Stimulated activated effector memory CD8-positive, alpha-beta T cell treated with anti-CD3 and anti-CD28 coated beads, Interleukin-12 subunit alpha, Interleukin-12 subunit beta, amount 100 ng/mL, for 72 hours (primary cell): Measurements from ENCODE around the gene LAMA1.
"Not testable (repeated sequence)": the region's sequence is repeated elsewhere in the genome, so short reads cannot be mapped to it uniquely, and the experiment has no call there.

Experiments used
- ATAC-seq: fragments of 150-1000 bp; cut with Tn5 transposase; 2 replicates; pipeline ENCODE4 v1.10.0; 2021
- DNase-seq, 2 donors: peaks; one replicate each; pipeline ENCODE4 v3.0.0; 2021 to 2022; ENCODE audit warnings: low spot score in 2 of 2
- H3K27ac Mint-ChIP-seq: one replicate; pipeline ENCODE4 v1.8.0; 2022; ENCODE audit warnings: mild to moderate bottlenecking, mixed read lengths
- H3K36me3 Mint-ChIP-seq: one replicate; pipeline ENCODE4 v1.8.0; 2022; ENCODE audit warnings: mild to moderate bottlenecking, mixed read lengths
- H3K4me1 Mint-ChIP-seq: one replicate; pipeline ENCODE4 v1.8.0; 2022; ENCODE audit warnings: mixed read lengths
- H3K4me3 Mint-ChIP-seq: one replicate; pipeline ENCODE4 v1.8.0; 2022; ENCODE audit warnings: mild to moderate bottlenecking, mixed read lengths
- H3K9me3 Mint-ChIP-seq: one replicate; pipeline ENCODE4 v1.8.0; 2022; ENCODE audit warnings: mixed read lengths

Gene LAMA1, protein sequence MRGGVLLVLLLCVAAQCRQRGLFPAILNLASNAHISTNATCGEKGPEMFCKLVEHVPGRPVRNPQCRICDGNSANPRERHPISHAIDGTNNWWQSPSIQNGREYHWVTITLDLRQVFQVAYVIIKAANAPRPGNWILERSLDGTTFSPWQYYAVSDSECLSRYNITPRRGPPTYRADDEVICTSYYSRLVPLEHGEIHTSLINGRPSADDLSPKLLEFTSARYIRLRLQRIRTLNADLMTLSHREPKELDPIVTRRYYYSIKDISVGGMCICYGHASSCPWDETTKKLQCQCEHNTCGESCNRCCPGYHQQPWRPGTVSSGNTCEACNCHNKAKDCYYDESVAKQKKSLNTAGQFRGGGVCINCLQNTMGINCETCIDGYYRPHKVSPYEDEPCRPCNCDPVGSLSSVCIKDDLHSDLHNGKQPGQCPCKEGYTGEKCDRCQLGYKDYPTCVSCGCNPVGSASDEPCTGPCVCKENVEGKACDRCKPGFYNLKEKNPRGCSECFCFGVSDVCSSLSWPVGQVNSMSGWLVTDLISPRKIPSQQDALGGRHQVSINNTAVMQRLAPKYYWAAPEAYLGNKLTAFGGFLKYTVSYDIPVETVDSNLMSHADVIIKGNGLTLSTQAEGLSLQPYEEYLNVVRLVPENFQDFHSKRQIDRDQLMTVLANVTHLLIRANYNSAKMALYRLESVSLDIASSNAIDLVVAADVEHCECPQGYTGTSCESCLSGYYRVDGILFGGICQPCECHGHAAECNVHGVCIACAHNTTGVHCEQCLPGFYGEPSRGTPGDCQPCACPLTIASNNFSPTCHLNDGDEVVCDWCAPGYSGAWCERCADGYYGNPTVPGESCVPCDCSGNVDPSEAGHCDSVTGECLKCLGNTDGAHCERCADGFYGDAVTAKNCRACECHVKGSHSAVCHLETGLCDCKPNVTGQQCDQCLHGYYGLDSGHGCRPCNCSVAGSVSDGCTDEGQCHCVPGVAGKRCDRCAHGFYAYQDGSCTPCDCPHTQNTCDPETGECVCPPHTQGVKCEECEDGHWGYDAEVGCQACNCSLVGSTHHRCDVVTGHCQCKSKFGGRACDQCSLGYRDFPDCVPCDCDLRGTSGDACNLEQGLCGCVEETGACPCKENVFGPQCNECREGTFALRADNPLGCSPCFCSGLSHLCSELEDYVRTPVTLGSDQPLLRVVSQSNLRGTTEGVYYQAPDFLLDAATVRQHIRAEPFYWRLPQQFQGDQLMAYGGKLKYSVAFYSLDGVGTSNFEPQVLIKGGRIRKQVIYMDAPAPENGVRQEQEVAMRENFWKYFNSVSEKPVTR (N-terminal part only)

GRCh38 chr18:7117390-7118355 lies at the start of gene LAMA1:
TSS of gene LAMA1 (minus strand) at chr18:7117797. CDS start at chr18:7117720, 77 bp downstream.
- peaks cover 10% of the 10 kb centered on the region for H3K9me3 Mint-ChIP-seq
- no peaks in the 10 kb centered on the region for H3K36me3 Mint-ChIP-seq
- ATAC-seq = no peak
- H3K4me1 Mint-ChIP-seq = no peaks in the 10 kb centered on the region
- no peak for DNase-seq
- no peak within 1 kb of the TSS for H3K4me3 Mint-ChIP-seq
- H3K27ac Mint-ChIP-seq = no peak within 1 kb of the TSS

DNA sequence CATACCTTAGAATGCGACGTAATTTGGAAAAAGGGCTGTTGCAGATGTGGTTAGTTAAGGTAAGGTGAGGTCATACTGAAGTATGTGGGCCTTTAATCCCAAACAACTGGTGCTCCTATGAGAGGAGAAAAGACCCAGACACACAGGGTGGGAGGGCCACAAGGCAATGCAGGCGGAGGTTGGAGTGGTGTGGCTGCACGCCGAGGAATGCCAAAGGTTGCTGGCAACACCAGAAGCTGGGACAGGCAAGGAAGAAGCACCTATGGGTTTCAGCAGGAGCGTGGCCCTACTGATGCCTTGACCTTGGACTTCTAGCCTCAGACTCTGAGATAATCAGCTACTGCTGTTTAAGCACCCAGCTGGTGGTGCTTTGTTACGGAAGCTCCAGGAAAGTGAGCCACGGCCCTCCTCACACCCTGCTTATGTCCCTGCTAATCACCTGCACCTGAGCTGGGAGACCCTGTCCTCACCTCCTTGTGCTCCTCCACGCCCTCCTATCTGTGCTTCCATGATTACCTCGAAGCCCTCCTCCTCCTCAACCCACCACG lies 48.3 kb upstream of the LAMA1 start:
- no peak for DNase-seq

GRCh38 chr18:7164323-7165004 lies 46.9 kb upstream of the LAMA1 start:
- Mint-ChIP-seq H3K36me3 (no peaks in the 10 kb centered on the region), H3K4me1 (no peaks in the 10 kb centered on the region), H3K9me3 (peaks cover 3% of the 10 kb centered on the region), H3K27ac (no peak overlapping the region), H3K4me3 (no peak overlapping the region)
- DNase-seq = no peak
- ATAC-seq = no peak

More for the DNA sequence above, 48.3 kb upstream of the LAMA1 start:
- H3K4me1 Mint-ChIP-seq = no peaks in the 10 kb centered on the region
- no peaks in the 10 kb centered on the region for H3K36me3 Mint-ChIP-seq
- H3K27ac Mint-ChIP-seq = no peak overlapping the region
- H3K4me3 Mint-ChIP-seq = no peak overlapping the region
- H3K9me3 Mint-ChIP-seq = peaks cover 3% of the 10 kb centered on the region
- ATAC-seq = peak; percentile 11

DNA sequence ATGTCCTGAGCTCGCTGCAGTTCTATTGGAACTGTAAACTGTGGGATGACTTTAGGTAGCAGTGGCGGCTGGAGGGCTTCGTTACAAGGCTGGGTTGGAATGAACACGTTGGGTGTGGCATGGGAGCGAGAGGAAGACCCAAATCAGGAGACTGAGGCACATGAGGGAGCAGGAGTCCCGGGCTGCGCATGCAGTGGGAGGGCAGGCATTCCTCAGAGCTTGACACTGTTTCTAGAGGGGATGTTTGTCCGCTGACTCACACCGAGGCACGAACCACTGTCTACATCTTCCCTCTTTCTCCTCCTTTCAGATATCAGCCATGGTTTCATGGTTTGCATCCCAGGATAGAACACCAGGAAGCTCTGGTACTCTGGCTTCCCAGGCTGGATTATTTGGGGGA lies 40.6 kb upstream of the LAMA1 start:
- H3K4me1 Mint-ChIP-seq = no peaks in the 10 kb centered on the region
- H3K4me3 Mint-ChIP-seq = no peak overlapping the region
- peak; percentile 8 for ATAC-seq
- peaks cover 3% of the 10 kb centered on the region for H3K9me3 Mint-ChIP-seq
- H3K27ac Mint-ChIP-seq = no peak overlapping the region
- H3K36me3 Mint-ChIP-seq = no peaks in the 10 kb centered on the region
- DNase-seq = no peak

DNA sequence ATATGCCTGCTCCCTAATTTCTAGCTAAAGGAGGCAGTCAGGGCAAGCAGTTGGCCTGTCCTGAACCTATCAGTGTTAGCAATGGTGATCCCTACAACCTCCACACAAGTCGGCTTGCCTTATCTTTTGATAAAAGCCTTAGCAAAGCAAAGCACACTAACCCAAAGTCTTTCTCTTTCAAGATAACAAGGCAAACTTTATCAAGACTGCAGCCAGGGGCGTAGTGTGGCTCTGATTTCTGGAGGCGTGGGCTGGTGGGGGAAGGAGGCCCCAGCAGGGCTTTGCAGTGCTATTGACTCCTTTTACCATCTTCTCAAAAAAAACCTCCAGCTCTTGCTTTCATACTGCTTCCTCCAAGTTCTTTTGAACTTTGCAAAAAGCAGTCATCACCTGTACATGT lies 40.2 kb upstream of the LAMA1 start:
- Mint-ChIP-seq H3K9me3 (peaks cover 3% of the 10 kb centered on the region), H3K4me3 (no peak overlapping the region), H3K4me1 (no peaks in the 10 kb centered on the region), H3K27ac (no peak overlapping the region), H3K36me3 (no peaks in the 10 kb centered on the region)
- DNase-seq (no peak), ATAC-seq (peak; percentile 28)

DNA sequence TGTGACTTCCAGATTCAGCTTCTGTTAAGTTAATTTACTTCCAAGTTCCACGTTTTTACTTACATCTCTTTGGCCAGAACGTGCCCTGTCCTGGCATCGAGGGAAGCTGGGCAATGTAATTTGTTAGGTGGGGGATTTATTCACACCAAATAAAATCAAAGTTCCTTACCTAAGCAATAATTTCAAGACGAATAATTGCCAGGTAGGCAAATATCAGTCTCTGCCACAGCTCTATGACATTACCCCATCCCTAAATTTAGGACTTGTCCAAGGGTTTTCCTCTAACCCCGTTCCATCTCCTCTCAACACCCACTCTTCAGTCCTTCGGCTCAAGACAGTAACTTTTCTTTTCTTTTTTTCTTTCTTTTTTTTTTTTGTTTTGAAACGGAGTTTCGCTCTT lies 38.3 kb upstream of the LAMA1 start:
- no peak overlapping the region for H3K27ac Mint-ChIP-seq

DNA sequence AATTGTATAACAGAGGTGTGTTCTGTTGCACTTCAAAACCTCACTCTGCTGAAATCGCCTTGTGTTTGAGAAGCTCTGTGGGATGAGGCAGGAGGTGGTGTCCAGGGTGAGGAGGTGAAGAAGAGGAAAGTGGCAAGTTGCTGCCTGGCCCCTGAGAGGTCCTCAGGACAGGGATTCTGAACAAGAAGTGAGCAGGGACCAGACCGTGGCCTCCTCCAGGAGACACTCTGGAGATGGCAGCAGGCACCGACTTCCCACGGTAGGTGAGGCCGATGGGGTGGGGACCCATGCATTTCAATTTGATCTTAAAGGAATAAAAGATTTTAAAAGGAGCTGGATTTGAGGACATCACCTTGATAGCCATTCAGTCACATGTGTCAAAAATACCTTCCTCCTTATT lies 37.5 kb upstream of the LAMA1 start:
- Mint-ChIP-seq H3K4me3 (no peak overlapping the region), H3K36me3 (no peaks in the 10 kb centered on the region), H3K9me3 (peaks cover 6% of the 10 kb centered on the region), H3K4me1 (no peaks in the 10 kb centered on the region), H3K27ac (no peak overlapping the region)
- ATAC-seq (peak; percentile 28), DNase-seq (no peak)

More for the DNA sequence above, 38.3 kb upstream of the LAMA1 start:
- no peak for DNase-seq
- H3K36me3 Mint-ChIP-seq = no peaks in the 10 kb centered on the region
- no peak overlapping the region for H3K4me3 Mint-ChIP-seq
- H3K9me3 Mint-ChIP-seq = peaks cover 6% of the 10 kb centered on the region
- no peaks in the 10 kb centered on the region for H3K4me1 Mint-ChIP-seq
- ATAC-seq = no peak

DNA sequence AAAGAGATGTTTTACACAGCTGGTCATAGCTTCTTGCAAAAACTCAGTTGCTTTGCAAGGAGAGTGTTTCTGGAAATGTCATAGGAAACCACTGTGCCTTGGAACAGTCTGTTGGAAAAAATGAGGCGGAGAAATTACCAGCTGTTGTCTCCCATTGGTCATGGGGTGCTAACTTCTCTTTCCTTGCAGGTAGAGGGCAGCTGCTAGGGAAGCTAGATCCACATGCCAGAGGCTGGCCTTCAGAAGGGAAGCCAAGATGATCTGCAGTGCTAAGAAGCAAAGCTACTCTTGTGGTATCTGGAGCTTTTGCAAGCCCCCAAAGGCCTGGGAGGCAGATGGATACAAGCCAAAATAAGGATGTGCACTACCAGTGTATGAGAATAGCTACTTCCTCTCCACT lies 34.8 kb upstream of the LAMA1 start:
- ATAC-seq (no peak), DNase-seq (no peak)
- H3K36me3 Mint-ChIP-seq = no peaks in the 10 kb centered on the region
- no peak overlapping the region for H3K4me3 Mint-ChIP-seq
- peaks cover 11% of the 10 kb centered on the region for H3K9me3 Mint-ChIP-seq
- no peak overlapping the region for H3K27ac Mint-ChIP-seq
- no peaks in the 10 kb centered on the region for H3K4me1 Mint-ChIP-seq

DNA sequence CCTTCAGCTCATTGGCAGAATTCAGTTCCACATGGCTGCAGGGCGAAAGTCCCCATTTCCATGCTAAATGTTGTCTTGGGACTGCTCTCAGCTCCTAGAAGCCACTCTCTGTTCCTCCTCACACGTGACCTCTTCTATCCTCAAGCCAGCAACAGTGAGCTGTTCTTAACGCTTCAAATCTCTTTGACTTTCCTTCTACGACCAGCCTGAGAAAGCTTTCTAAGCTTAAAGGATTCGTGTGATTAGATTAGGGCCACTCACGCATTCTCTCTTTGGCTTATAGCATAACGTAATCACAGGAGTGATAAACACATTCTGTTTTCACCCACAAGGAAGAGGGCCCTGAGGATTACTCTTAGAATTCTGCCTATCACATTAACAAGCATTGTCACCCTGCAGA lies 29.8 kb upstream of the LAMA1 start:
- Mint-ChIP-seq H3K9me3 (peaks cover 19% of the 10 kb centered on the region), H3K27ac (no peak overlapping the region), H3K4me1 (no peaks in the 10 kb centered on the region), H3K4me3 (no peak overlapping the region), H3K36me3 (no peaks in the 10 kb centered on the region)
- no peak for ATAC-seq
- DNase-seq = no peak

DNA sequence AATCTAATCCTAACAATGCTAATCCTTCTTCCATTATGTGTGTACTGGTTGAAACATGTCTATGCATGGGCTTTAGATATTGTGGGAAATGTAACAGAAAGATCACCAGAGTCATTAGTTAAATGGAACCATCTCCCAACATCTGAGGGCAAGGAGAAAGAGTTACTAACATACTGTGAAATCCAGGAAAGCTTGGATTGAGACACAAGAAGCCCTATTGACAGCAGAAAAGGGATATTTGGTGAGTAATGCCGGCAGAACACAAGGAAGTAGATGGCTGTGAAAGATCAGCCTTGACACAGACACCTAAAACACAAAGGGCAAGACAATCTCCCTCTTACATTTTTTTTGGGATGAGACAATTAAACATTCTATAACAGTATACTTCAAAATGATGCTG lies 28.5 kb upstream of the LAMA1 start:
- DNase-seq = no peak
- H3K4me1 Mint-ChIP-seq = no peaks in the 10 kb centered on the region
- H3K27ac Mint-ChIP-seq = no peak overlapping the region
- H3K36me3 Mint-ChIP-seq = no peaks in the 10 kb centered on the region
- H3K9me3 Mint-ChIP-seq = peaks cover 15% of the 10 kb centered on the region
- H3K4me3 Mint-ChIP-seq = no peak overlapping the region
- no peak for ATAC-seq

DNA sequence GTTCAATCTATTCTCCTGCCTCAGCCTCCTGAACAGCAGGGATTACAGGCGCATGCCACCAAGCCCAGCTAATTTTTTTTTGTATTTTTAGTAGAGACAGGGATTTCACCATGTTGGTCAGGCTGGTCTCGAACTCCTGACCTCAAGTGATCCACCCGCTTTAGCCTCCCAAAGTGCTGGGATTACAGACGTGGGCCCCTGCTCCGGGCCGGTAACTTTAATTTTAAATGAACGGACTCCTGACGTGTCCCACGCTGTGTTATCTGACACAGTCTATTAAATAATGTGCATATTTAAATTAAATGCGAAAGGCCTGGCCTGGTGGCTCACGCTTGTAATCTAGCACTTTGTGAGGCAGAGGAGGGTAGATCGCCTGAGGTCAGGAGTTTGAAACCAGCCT lies 27.3 kb upstream of the LAMA1 start:
- not testable (repeated sequence) for H3K4me3 Mint-ChIP-seq, H3K27ac Mint-ChIP-seq, H3K4me1 Mint-ChIP-seq, ATAC-seq, DNase-seq, H3K36me3 Mint-ChIP-seq
- peaks cover 15% of the 10 kb centered on the region for H3K9me3 Mint-ChIP-seq

DNA sequence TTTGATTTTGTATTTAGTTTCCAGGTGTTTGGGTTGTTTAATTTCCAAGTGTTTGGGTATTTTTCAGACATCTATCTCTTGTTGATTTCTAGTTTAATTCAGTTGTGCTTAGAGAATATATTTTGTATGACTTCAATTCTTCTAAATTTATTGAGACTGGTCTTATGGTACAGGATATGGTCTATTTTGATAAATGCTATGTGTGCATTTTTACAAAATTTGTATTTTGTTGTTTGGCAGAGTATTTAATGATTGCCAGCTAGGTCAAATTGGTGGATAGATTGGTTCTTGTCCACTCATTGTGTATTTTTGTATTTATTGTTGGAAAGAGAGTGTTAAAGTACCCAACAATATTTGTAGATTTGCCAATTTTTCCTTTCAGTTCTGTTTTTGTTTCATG lies 23.7 kb upstream of the LAMA1 start:
- no peak overlapping the region for H3K27ac Mint-ChIP-seq
- ATAC-seq (no peak), DNase-seq (no peak)
- H3K36me3 Mint-ChIP-seq = no peaks in the 10 kb centered on the region
- peaks cover 12% of the 10 kb centered on the region for H3K9me3 Mint-ChIP-seq
- H3K4me3 Mint-ChIP-seq = no peak overlapping the region
- H3K4me1 Mint-ChIP-seq = no peaks in the 10 kb centered on the region

GRCh38 chr18:7139409-7139808 lies 21.8 kb upstream of the LAMA1 start:
- DNase-seq (no peak), ATAC-seq (no peak)
- H3K36me3 Mint-ChIP-seq = no peaks in the 10 kb centered on the region
- H3K9me3 Mint-ChIP-seq = peaks cover 8% of the 10 kb centered on the region
- H3K4me1 Mint-ChIP-seq = no peaks in the 10 kb centered on the region
- H3K27ac Mint-ChIP-seq = no peak overlapping the region
- H3K4me3 Mint-ChIP-seq = no peak overlapping the region
